ENCODE measurements around the gene BAD. TPM values are rescaled to one million over a fixed set of nuclear protein-coding genes. Genes with fewer than 3 reads are reported as not detected.
"Not testable (repeated sequence)": the region's sequence is repeated elsewhere in the genome, so short reads cannot be mapped to it uniquely, and the experiment has no call there.

The BAD gene
- total RNA-seq, 1 donor from 2014 or later: 56.3 TPM

DNA sequence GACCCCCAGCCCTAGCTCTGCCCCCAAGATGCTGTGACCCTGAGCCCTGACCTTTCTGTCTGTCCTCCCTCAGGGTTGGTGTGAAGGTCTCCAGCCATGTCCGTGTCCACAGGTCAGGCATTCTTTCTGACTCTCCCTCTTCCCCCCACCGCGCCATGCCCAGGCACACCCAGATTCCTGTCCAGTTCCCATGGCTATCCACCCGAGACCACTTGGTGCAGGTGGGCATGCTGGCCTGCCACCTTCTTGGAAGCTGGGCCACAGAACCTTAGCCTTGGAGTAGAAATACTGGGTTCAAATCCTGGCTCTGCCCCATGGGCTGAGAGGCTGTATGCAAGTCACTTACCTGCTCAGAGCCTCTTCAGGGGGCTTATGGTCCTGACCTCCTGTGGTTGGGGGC is 35.4 kb downstream of the BAD start:
- Histone ChIP-seq H3K36me3 (peaks cover 5% of the 10 kb centered on the region), H3K4me3 (no peak overlapping the region), H3K4me1 (peaks cover 68% of the 10 kb centered on the region), H3K27ac (replicated peaks) (no peak overlapping the region), H3K27me3 (ENCODE audit: low read depth) (no peaks in the 10 kb centered on the region), H3K9me3 (replicated peaks) (no peaks in the 10 kb centered on the region)
- intact Hi-C loops (cut with micrococcal nuclease): no loop called here
- DNase-seq: no peak
- TF ChIP-seq, protein P1, sequence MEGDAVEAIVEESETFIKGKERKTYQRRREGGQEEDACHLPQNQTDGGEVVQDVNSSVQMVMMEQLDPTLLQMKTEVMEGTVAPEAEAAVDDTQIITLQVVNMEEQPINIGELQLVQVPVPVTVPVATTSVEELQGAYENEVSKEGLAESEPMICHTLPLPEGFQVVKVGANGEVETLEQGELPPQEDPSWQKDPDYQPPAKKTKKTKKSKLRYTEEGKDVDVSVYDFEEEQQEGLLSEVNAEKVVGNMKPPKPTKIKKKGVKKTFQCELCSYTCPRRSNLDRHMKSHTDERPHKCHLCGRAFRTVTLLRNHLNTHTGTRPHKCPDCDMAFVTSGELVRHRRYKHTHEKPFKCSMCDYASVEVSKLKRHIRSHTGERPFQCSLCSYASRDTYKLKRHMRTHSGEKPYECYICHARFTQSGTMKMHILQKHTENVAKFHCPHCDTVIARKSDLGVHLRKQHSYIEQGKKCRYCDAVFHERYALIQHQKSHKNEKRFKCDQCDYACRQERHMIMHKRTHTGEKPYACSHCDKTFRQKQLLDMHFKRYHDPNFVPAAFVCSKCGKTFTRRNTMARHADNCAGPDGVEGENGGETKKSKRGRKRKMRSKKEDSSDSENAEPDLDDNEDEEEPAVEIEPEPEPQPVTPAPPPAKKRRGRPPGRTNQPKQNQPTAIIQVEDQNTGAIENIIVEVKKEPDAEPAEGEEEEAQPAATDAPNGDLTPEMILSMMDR (IDR thresholded peaks at IDR 0.05; ENCODE audit: borderline replicate concordance): no peak

DNA sequence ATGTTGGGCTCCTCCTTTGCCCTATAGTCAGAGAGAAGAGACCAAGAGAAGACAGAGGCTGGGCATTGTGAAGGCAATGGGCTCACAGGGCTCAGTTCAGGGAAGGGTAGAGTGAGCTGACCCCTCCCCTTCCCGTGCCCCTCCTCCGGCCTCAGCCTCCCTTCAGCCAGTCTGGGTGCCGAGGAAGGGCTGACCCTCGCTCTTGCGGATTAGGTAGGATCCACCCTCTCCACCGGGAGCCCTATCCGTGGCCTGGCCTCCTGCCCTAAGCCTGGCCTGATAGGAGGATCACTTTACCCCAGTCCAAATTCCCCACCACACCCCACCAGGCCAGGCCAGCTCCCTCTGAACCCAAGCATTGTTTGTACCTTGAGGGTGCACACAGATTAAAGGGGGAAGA is 35.9 kb downstream of the BAD start:
- no peaks in the 10 kb centered on the region for H3K27me3 ChIP-seq (ENCODE audit: low read depth)
- H3K36me3 ChIP-seq: peaks cover 9% of the 10 kb centered on the region
- no peak overlapping the region for H3K27ac ChIP-seq (replicated peaks)
- H3K4me1 ChIP-seq: peaks cover 68% of the 10 kb centered on the region
- DNase-seq: no peak
- intact Hi-C loops (cut with micrococcal nuclease): no loop called here
- no peak overlapping the region for H3K4me3 ChIP-seq
- no peaks in the 10 kb centered on the region for H3K9me3 ChIP-seq (replicated peaks)
- TF ChIP-seq, protein P1 (IDR thresholded peaks at IDR 0.05; ENCODE audit: borderline replicate concordance): no peak

DNA sequence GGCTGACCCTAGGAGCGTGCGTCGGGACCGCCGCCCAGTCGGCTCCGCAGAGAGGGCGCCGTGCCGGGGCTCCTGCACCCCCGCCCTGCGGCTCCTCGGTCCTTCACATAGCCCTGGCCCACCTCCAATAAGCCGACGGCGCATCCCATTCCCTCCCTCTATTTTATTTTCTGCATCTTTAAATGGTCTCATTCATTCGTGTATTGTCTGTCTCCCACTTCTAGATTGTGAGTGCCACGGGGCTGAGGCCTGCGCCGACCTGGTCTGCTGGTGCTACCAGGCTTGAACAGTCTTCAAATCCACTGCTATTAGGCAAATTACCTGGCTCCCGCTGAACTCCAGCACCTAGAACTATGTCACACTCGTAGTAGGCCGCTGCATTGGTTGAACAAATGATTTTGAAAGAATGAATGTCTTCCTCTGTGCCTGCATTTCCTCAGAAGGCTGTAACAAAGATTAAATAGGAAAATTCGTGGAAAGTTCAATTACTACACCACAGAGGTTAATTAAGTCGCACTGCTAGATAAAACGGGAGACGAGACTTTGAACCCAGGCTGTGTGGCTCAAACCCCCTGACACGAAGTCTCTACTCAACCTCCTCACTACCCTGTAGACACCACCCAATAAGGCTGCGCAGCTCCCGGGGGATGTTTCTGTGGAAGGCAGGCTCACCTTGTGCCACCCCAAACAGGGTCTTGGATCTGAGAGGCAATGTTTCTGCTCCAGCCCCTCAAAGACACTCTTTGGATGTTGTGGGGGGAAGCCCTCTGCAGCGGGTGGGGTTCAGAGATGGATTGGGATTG is 36.5 kb downstream of the BAD start:
- peaks cover 68% of the 10 kb centered on the region for H3K4me1 ChIP-seq

DNA sequence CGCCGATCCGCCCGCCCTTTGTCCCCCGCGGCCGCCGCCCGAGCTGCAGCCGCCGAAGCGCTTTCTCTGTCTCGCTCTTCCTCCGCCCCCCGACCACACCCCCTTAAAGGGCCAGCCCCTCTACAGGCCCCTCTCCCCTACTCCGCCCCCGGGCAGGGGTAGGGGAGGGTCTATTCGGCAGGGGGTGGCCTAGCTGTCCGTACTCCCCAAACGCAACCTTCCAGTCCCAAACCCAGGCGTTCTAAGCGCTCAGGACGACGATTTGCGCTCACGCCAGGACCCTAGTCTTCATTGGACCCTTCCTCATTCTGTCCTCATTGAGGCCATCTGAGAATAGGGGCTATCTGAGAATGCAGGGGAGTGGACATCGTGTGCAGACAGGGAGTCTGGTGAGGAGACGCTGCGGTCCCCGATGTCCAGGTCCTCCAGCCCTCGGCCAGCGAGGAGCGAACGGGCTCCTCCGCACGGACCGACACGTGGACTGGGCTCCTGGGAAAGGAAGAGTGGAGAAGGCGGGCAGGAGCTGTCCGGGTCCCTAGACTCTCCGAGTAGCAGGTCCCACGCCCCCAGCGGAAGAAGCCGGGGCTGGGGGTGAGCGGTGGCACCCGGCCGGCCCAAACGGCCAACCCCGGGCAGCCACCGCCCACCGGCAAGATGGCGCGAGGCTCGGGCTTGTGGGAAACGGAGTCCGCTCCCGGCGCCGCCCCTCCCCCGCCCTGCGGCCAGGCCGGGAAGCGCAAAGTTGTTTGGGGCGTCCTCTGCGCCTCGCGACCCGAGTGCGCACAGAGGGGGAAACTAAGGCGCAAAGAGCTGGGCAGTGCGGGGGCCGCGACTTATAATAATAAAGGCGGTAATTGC is 37.4 kb downstream of the BAD start, which contains the start of gene PPP1R14B:
Gene PPP1R14B (minus strand): TSS at position 73 of the 858 bp plus-strand sequence. CDS start 270 bp downstream, outside the sequence.
- Histone ChIP-seq H3K27ac (replicated peaks) (peak within 1 kb of the TSS; percentile 97), H3K27me3 (ENCODE audit: low read depth) (no peaks in the 10 kb centered on the region), H3K36me3 (peaks cover 14% of the 10 kb centered on the region), H3K4me3 (peak within 1 kb of the TSS; percentile 88), H3K9me3 (replicated peaks) (no peaks in the 10 kb centered on the region), H3K4me1 (peaks cover 68% of the 10 kb centered on the region)
- DNase-seq: peak; percentile 92
- intact Hi-C loops (cut with micrococcal nuclease): no loop called here
- TF ChIP-seq, protein P1 (IDR thresholded peaks at IDR 0.05; ENCODE audit: borderline replicate concordance): peak; percentile 29

More for the DNA sequence above, 36.5 kb downstream of the BAD start:
- H3K4me3 ChIP-seq: peak overlapping the region; percentile 88
- peak overlapping the region; percentile 97 for H3K27ac ChIP-seq (replicated peaks)
- H3K9me3 ChIP-seq (replicated peaks): no peaks in the 10 kb centered on the region
- DNase-seq: no peak
- TF ChIP-seq, protein P1 (IDR thresholded peaks at IDR 0.05; ENCODE audit: borderline replicate concordance): no peak
- no peaks in the 10 kb centered on the region for H3K27me3 ChIP-seq (ENCODE audit: low read depth)
- intact Hi-C loops (cut with micrococcal nuclease): no loop called here
- peaks cover 14% of the 10 kb centered on the region for H3K36me3 ChIP-seq

DNA sequence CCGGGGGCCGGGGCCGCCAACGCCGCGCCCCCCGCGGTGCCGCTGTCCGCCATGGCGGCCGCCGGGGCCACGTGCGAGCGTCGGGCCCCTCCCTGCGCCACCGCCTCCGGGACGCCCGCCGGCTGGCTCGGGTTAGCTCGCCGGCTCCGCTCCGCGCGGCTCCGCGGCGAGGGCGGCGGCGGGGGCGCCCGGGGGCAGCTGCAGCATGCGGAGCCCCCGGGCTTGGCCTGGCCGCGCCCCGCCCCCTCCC is 37.9 kb downstream of the BAD start:
- peak overlapping the region; percentile 97 for H3K27ac ChIP-seq (replicated peaks)
- peak overlapping the region; percentile 88 for H3K4me3 ChIP-seq
- H3K9me3 ChIP-seq (replicated peaks); H3K27me3 ChIP-seq (ENCODE audit: low read depth); intact Hi-C loops (cut with micrococcal nuclease); DNase-seq: not testable (repeated sequence)
- peaks cover 68% of the 10 kb centered on the region for H3K4me1 ChIP-seq
- H3K36me3 ChIP-seq: peaks cover 14% of the 10 kb centered on the region

Data from left ventricle myocardium inferior (tissue), 1 donor.